LHCN-M2 (cell line): ENCODE measurements around the gene SOWAHB. TPM values are rescaled to one million over a fixed set of nuclear protein-coding genes. Genes with fewer than 3 reads are reported as not detected.
"Not testable (repeated sequence)": the region's sequence is repeated elsewhere in the genome, so short reads cannot be mapped to it uniquely, and the experiment has no call there.

Experiments used
- DNase-seq: peaks from one replicate; pipeline ENCODE4 v3.0.0-alpha.2; 2012; ENCODE audit warnings: low read depth
- total RNA-seq: library from RNA; depleted of rRNA; stranded (reverse); fragments of >200 nt; gene quantifications from 2 replicates; pipeline ENCODE4 v1.2.3, GENCODE V29; 2014

The SOWAHB gene
- total RNA-seq, 1 experiment from 2014 or later: not detected

- no peak for DNase-seq
These were observed 3.2 kb downstream of the SOWAHB start for GRCh38 chr4:76894537-76895255.

- DNase-seq: no peak
These were observed 5.3 kb downstream of the SOWAHB start for GRCh38 chr4:76892601-76893000.

GRCh38 chr4:76892001-76892400 lies 5.9 kb downstream of the SOWAHB start:
- no peak for DNase-seq

GRCh38 chr4:76886848-76887441 lies 11.0 kb downstream of the SOWAHB start:
- DNase-seq: no peak

GRCh38 chr4:76886214-76886613 lies 11.7 kb downstream of the SOWAHB start:
- DNase-seq: no peak

- DNase-seq: no peak
These were observed 14.8 kb downstream of the SOWAHB start for GRCh38 chr4:76883147-76883546.

GRCh38 chr4:76882630-76883029 lies 15.3 kb downstream of the SOWAHB start:
- DNase-seq: no peak

GRCh38 chr4:76881375-76881774 lies 16.6 kb downstream of the SOWAHB start:
- DNase-seq: no peak

GRCh38 chr4:76879731-76880364 lies 18.1 kb downstream of the SOWAHB start:
- no peak for DNase-seq

GRCh38 chr4:76878641-76879165 lies 19.2 kb downstream of the SOWAHB start:
- DNase-seq: not testable (repeated sequence)

GRCh38 chr4:76874176-76874575 lies 23.8 kb downstream of the SOWAHB start:
- DNase-seq: no peak

- no peak for DNase-seq
These were observed 24.4 kb downstream of the SOWAHB start for GRCh38 chr4:76873495-76873894.

- no peak for DNase-seq
These were observed 25.4 kb downstream of the SOWAHB start for GRCh38 chr4:76872556-76872955.

GRCh38 chr4:76868780-76869179 lies 29.2 kb downstream of the SOWAHB start:
- not testable (repeated sequence) for DNase-seq

- no peak for DNase-seq
These were observed 29.9 kb downstream of the SOWAHB start for GRCh38 chr4:76867880-76868655.

- DNase-seq: no peak
These were observed 30.6 kb downstream of the SOWAHB start for GRCh38 chr4:76867377-76867776.

GRCh38 chr4:76866641-76867040 lies 31.3 kb downstream of the SOWAHB start:
- no peak for DNase-seq

GRCh38 chr4:76858319-76858718 lies 39.6 kb downstream of the SOWAHB start:
- DNase-seq: no peak

GRCh38 chr4:76857074-76857409 lies 40.9 kb downstream of the SOWAHB start:
- DNase-seq: peak; percentile 23

GRCh38 chr4:76856243-76857073 lies 41.5 kb downstream of the SOWAHB start:
- DNase-seq: peak; percentile 67

- DNase-seq: no peak
These were observed 43.1 kb downstream of the SOWAHB start for GRCh38 chr4:76854858-76855257.
